H1 (cell line): ENCODE results near the gene KPNA3. TPM values are rescaled to one million over a fixed set of nuclear protein-coding genes. Genes with fewer than 3 reads are reported as not detected.

Experiments
- CHD2 ChIP-seq: IDR thresholded peaks from 2 replicates; pipeline ENCODE4 v1.6.1; 2012; ENCODE audit warnings: low read length, improper control_type of control experiment
- HDAC6 ChIP-seq: IDR thresholded peaks from one replicate; pipeline ENCODE4 v1.7.1; 2012; ENCODE audit warnings: low read depth, mild to moderate bottlenecking, inconsistent platforms, low read length, moderate library complexity
- POLR2A ChIP-seq, 2 experiments: IDR thresholded peaks; 1 replicate in 1 of 2; 2 replicates in 1 of 2; pipeline ENCODE4 v1.6.1; 2011; ENCODE audit warnings: low read depth in 2 of 2, low read length in 2 of 2, mild to moderate bottlenecking in 2 of 2; ENCODE audit errors: control extremely low read depth in 1 of 2
- RXRA ChIP-seq: IDR thresholded peaks from 2 replicates; pipeline ENCODE4 v1.6.1; 2011; ENCODE audit warnings: low read depth, mild to moderate bottlenecking, low read length, moderate library complexity; ENCODE audit not compliant: insufficient read depth
- SIN3A ChIP-seq, 2 experiments: IDR thresholded peaks in 1 of 2; conservative IDR thresholded peaks in 1 of 2; 2 replicates each; pipeline ENCODE4 v1.6.1; 2011 to 2012; ENCODE audit warnings: low read length in 2 of 2, improper control_type of control experiment in 1 of 2, low read depth in 1 of 2, mild to moderate bottlenecking in 1 of 2
- TAF1 ChIP-seq: IDR thresholded peaks from 2 replicates; pipeline ENCODE4 v1.6.1; 2011; ENCODE audit warnings: mild to moderate bottlenecking, low read depth, low read length
- ZNF274 ChIP-seq: IDR thresholded peaks from 2 replicates; pipeline ENCODE4 v1.7.0; 2012; ENCODE audit warnings: low read length, borderline replicate concordance; ENCODE audit errors: extremely low read depth
- polyA plus RNA-seq, 7 experiments: library from polyadenylated mRNA; depleted of rRNA in 3 of 7; stranded (reverse) in 5 of 7; unstranded in 2 of 7; fragments of >200 nt in 5 of 7; fragments of 200-250 nt in 2 of 7; gene quantifications; 1 replicate in 5 of 7; 2 replicates in 1 of 7; 4 replicates in 1 of 7; pipeline versions ENCODE4 v1.2.1 to v1.2.3, GENCODE V29; 2011 to 2013; ENCODE audit warnings: missing spikeins in 2 of 7, mixed read lengths in 2 of 7
- total RNA-seq: library from RNA; stranded (reverse); fragmentation: NEBNext Ultra II Directional; extraction: Animal tissue kit (Norgen Biotek cat#: 25700); gene quantifications from 2 replicates; pipeline ENCODE4 v1.2.1, GENCODE V29; 2021
- TF ChIP-seq, protein P1 (sequence below): IDR thresholded peaks from 2 replicates; pipeline ENCODE4 v1.6.1; 2011; ENCODE audit warnings: low read length, improper control_type of control experiment

The KPNA3 gene
- total and polyA plus RNA-seq, 2 of the 8 experiments (the other 6 are each of a cell fraction or from before 2014, with no cell fraction given), result 21.4 to 63.2 TPM

DNA sequence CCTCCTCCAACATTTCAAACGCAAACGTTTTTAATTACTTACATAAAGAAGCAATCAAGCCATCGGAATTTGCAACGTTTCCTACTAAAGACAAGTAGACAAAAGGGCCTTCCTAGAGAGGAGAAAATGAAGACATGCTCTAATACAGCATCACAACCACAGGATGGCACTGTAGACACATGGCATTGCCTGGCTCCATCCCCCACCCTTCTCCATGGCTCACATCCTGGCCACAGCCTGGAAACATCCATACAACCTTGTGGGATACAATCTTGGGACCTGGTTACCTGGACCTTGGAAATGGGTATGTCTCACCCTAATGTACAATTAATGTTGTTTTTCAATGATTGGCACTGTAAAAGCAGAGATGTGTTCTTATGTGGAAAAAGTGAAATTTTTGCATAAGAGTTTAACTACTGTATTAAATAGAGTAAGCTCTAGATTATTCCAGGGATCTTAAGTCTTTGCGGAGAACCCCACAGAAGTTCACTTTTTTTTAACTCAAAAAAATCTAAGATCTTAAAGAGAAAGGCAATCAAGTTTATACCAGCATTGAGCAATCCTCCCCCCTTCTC, 122.7 kb downstream of the KPNA3 start (continued):
- no peak for TF ChIP-seq ZNF274
- no peak for TF ChIP-seq RXRA
- TF ChIP-seq CHD2, result peak; percentile 69; the same call in 1 of the 2 replicates
- 0 out of 4 replicates have a peak, but pooled peaks of 1 of the 2 experiments have one; percentile 31 for TF ChIP-seq SIN3A (conservative IDR thresholded peaks at IDR 0.05 in 1 of 2, IDR thresholded peaks at IDR 0.05 in 1 of 2; ENCODE audit: low read depth in 1 of 2, low read length in 2 of 2)
- TF ChIP-seq, protein P1, sequence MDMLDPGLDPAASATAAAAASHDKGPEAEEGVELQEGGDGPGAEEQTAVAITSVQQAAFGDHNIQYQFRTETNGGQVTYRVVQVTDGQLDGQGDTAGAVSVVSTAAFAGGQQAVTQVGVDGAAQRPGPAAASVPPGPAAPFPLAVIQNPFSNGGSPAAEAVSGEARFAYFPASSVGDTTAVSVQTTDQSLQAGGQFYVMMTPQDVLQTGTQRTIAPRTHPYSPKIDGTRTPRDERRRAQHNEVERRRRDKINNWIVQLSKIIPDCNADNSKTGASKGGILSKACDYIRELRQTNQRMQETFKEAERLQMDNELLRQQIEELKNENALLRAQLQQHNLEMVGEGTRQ, result no peak
- no peak for TF ChIP-seq TAF1
- no peak for TF ChIP-seq HDAC6
- no peak for TF ChIP-seq POLR2A (IDR thresholded peaks at IDR 0.05; ENCODE audit: control extremely low read depth in 1 of 2, low read depth in 2 of 2, low read length in 2 of 2)
